HG03159 (cell line): ENCODE measurements around the gene SCAF1.

Experiments
- ATAC-seq: cut with Tn5 transposase; IDR thresholded peaks from one replicate; pipeline ENCODE4 v1.9.1; 2021; ENCODE audit warnings: mild to moderate bottlenecking, moderate library complexity; ENCODE audit not compliant: unreplicated experiment

SCAF1 gene

GRCh38 chr19:49704888-49705642 is 63.1 kb downstream of the SCAF1 start:
- no peak for ATAC-seq

- no peak for ATAC-seq
These were observed 63.9 kb downstream of the SCAF1 start for GRCh38 chr19:49705919-49706318.
